Liver (tissue), 9 donors: ENCODE results near the gene FAM78A. TPM values are rescaled to one million over a fixed set of nuclear protein-coding genes. Genes with fewer than 3 reads are reported as not detected.

Experiments
- DNase-seq: peaks from one replicate; pipeline ENCODE4 v3.0.0-alpha.2; 2017; ENCODE audit warnings: low spot score
- H3K27ac ChIP-seq, 2 donors: one replicate each; pipeline ENCODE4 v1.7.0; 2013; ENCODE audit warnings: inconsistent platforms in 2 of 2, low read length in 2 of 2, control low read depth in 1 of 2, low read depth in 1 of 2, mild to moderate bottlenecking in 1 of 2
- H3K27me3 ChIP-seq, 4 donors: one replicate each; pipeline versions ENCODE4 v1.6.1 to v1.7.0; 2013; ENCODE audit warnings: low read length in 3 of 4, inconsistent platforms in 1 of 4, mild to moderate bottlenecking in 1 of 4, moderate library complexity in 1 of 4; ENCODE audit not compliant: control insufficient read depth in 4 of 4, insufficient read depth in 4 of 4
- H3K36me3 ChIP-seq, 4 donors: one replicate each; pipeline versions ENCODE4 v1.6.1 to v1.7.0; 2013; ENCODE audit warnings: low read length in 3 of 4, mild to moderate bottlenecking in 3 of 4, low read depth in 1 of 4, moderate library complexity in 1 of 4; ENCODE audit not compliant: control insufficient read depth in 4 of 4, insufficient read depth in 3 of 4
- H3K4me1 ChIP-seq, 4 donors: one replicate each; pipeline versions ENCODE4 v1.6.1 to v1.7.0; 2013; ENCODE audit warnings: low read length in 3 of 4, mild to moderate bottlenecking in 3 of 4, moderate library complexity in 1 of 4; ENCODE audit not compliant: control insufficient read depth in 4 of 4, insufficient read depth in 4 of 4
- H3K4me3 ChIP-seq, 3 donors: one replicate each; pipeline versions ENCODE4 v1.6.1 to v1.7.0; 2013; ENCODE audit warnings: low read length in 3 of 3, control low read depth in 1 of 3, low read depth in 1 of 3, mild to moderate bottlenecking in 1 of 3
- H3K9ac ChIP-seq, 2 donors: one replicate each; pipeline ENCODE4 v1.7.0; 2013; ENCODE audit warnings: low read length in 2 of 2, mild to moderate bottlenecking in 2 of 2, moderate library complexity in 2 of 2, control low read depth in 1 of 2, low read depth in 1 of 2
- H3K9me3 ChIP-seq, 4 donors: one replicate each; pipeline versions ENCODE4 v1.6.1 to v1.7.0; 2013; ENCODE audit warnings: low read length in 3 of 4; ENCODE audit not compliant: control insufficient read depth in 4 of 4
- CTCF ChIP-seq: fragments of 150-350 bp; IDR thresholded peaks from 2 replicates; pipeline ENCODE4 v1.5.1; 2017; ENCODE audit warnings: improper control_type of control experiment, low read depth, low read length; ENCODE audit not compliant: missing input control
- EGR1 ChIP-seq, 2 donors: IDR thresholded peaks; 2 replicates each; pipeline ENCODE4 v1.6.1; 2016 to 2018; ENCODE audit warnings: antibody characterized with exemption in 2 of 2, low read depth in 2 of 2
- FOXA1 ChIP-seq: IDR thresholded peaks from 2 replicates; pipeline ENCODE4 v1.6.1; 2016; ENCODE audit warnings: antibody characterized with exemption
- FOXA2 ChIP-seq: IDR thresholded peaks from 2 replicates; pipeline ENCODE4 v1.6.1; 2016; ENCODE audit warnings: antibody characterized with exemption
- GABPA ChIP-seq, 2 donors: IDR thresholded peaks in 1 of 2; conservative IDR thresholded peaks in 1 of 2; 2 replicates each; pipeline ENCODE4 v1.6.1; 2016; ENCODE audit warnings: antibody characterized with exemption in 2 of 2, mild to moderate bottlenecking in 1 of 2, moderate library complexity in 1 of 2
- HNF4A ChIP-seq, 2 donors: conservative IDR thresholded peaks; 2 replicates each; pipeline ENCODE4 v1.6.1; 2016; ENCODE audit warnings: antibody characterized with exemption in 2 of 2, mild to moderate bottlenecking in 2 of 2
- HNF4G ChIP-seq: IDR thresholded peaks from 2 replicates; pipeline ENCODE4 v1.6.1; 2016; ENCODE audit warnings: antibody characterized with exemption
- JUND ChIP-seq, 2 donors: IDR thresholded peaks; 2 replicates each; pipeline ENCODE4 v1.6.1; 2016; ENCODE audit warnings: antibody characterized with exemption in 2 of 2
- NR2F2 ChIP-seq: IDR thresholded peaks from 2 replicates; pipeline ENCODE4 v1.6.1; 2016; ENCODE audit warnings: antibody characterized with exemption
- RAD21 ChIP-seq, 2 donors: IDR thresholded peaks; 2 replicates each; pipeline ENCODE4 v1.6.1; 2016; ENCODE audit warnings: antibody characterized with exemption in 2 of 2, mild to moderate bottlenecking in 2 of 2
- RXRA ChIP-seq, 2 donors: IDR thresholded peaks; 2 replicates each; pipeline ENCODE4 v1.6.1; 2017 to 2018; ENCODE audit warnings: antibody characterized with exemption in 2 of 2, mild to moderate bottlenecking in 1 of 2
- SP1 ChIP-seq: IDR thresholded peaks from 2 replicates; pipeline ENCODE4 v1.6.1; 2018; ENCODE audit warnings: antibody characterized with exemption, mild to moderate bottlenecking
- TAF1 ChIP-seq: conservative IDR thresholded peaks from 2 replicates; pipeline ENCODE4 v1.6.1; 2016; ENCODE audit warnings: antibody characterized with exemption, mild to moderate bottlenecking
- YY1 ChIP-seq: IDR thresholded peaks from 2 replicates; pipeline ENCODE4 v1.6.1; 2016; ENCODE audit warnings: antibody characterized with exemption, mild to moderate bottlenecking
- ZBTB33 ChIP-seq: IDR thresholded peaks from 2 replicates; pipeline ENCODE4 v1.6.1; 2016; ENCODE audit warnings: antibody characterized with exemption
- WGBS: extraction: QIAGEN DNeasy Blood & Tissue Kit; methylation state at CpG from one replicate; pipeline ENCODE4 v1.1.7; 2013; 5-methylcytosine and 5-hydroxymethylcytosine counted together
- polyA plus RNA-seq, 2 donors: library from polyadenylated mRNA; stranded (reverse) in 1 of 2; unstranded in 1 of 2; fragments of 200-250 nt in 1 of 2; fragments of >200 nt in 1 of 2; fragmentation: Nextera tagmentation in 1 of 2; extraction: Ambion mirVana in 1 of 2; gene quantifications; one replicate each; pipeline versions ENCODE4 v1.2.1 to v1.2.3, GENCODE V29; 2013 to 2015
- total RNA-seq, 2 donors: library from RNA; depleted of rRNA; stranded (reverse); fragments of >200 nt; gene quantifications; one replicate each; pipeline ENCODE4 v1.2.3, GENCODE V29; 2014
- TF ChIP-seq, protein P1 (sequence below): IDR thresholded peaks from 2 replicates; pipeline ENCODE4 v1.6.1; 2016; ENCODE audit warnings: antibody characterized with exemption
- TF ChIP-seq, protein P2 (sequence below): IDR thresholded peaks from 2 replicates; pipeline ENCODE4 v1.6.1; 2016; ENCODE audit warnings: antibody characterized with exemption, mild to moderate bottlenecking
- TF ChIP-seq, protein P3 (sequence below): IDR thresholded peaks from 2 replicates; pipeline ENCODE4 v1.6.1; 2016; ENCODE audit warnings: antibody characterized with exemption
- donor health status: healthy.
- donor health status: healthy.
- donor health status: healthy.
- donor health status: healthy.
- donor health status: healthy.

FAM78A gene
- total and polyA plus RNA-seq, 4 donors = 0.25 to 6.6 (median 1.7) TPM

DNA sequence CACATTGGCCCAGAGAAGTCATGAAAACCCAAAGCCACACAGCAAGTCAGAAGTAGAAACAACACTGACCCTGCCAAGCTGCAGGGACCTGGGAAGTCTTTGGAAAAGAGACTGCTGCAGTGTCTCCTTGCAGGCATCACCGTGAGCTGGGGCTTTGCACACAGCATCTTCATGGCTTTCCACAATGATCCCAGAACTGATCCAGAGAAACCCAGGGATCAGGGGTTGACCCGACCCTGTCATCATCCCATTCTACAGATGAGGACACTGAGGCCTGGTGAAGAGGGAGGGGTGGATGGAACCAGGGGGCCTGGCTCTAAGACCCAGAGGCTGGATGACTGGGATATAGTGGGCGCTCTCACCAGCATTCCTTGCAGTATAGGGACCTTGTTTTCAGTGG is 4.3 kb upstream of the FAM78A start (continued):
- no peak for TF ChIP-seq ZBTB33

GRCh38 chr9:131279863-131280570 is 3.7 kb upstream of the FAM78A start:
- H3K27me3 ChIP-seq = peaks cover 0 to 6% (median 1%) of the 10 kb centered on the region in 4 donors
- DNase-seq = no peak
- H3K36me3 ChIP-seq = no peaks in the 10 kb centered on the region
- H3K9me3 ChIP-seq = no peaks in the 10 kb centered on the region
- H3K9ac ChIP-seq = no peak overlapping the region
- no peak overlapping the region for H3K4me3 ChIP-seq
- no peak overlapping the region for H3K27ac ChIP-seq
- peaks cover 2 to 9% (median 4%) of the 10 kb centered on the region in 4 donors for H3K4me1 ChIP-seq
- 68% methylated on average over 19 of the region's 19 CpGs for WGBS
- TF ChIP-seq JUND (IDR thresholded peaks at IDR 0.05) = no peak
- no peak for TF ChIP-seq EGR1 (IDR thresholded peaks at IDR 0.05; ENCODE audit: low read depth in 2 of 2)
- no peak for TF ChIP-seq FOXA2
- TF ChIP-seq NR2F2 = no peak
- no peak for TF ChIP-seq TAF1
- TF ChIP-seq YY1 = no peak
- TF ChIP-seq FOXA1 = no peak
- no peak for TF ChIP-seq HNF4G
- TF ChIP-seq, protein P1, sequence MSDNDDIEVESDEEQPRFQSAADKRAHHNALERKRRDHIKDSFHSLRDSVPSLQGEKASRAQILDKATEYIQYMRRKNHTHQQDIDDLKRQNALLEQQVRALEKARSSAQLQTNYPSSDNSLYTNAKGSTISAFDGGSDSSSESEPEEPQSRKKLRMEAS = no peak
- TF ChIP-seq, protein P2, sequence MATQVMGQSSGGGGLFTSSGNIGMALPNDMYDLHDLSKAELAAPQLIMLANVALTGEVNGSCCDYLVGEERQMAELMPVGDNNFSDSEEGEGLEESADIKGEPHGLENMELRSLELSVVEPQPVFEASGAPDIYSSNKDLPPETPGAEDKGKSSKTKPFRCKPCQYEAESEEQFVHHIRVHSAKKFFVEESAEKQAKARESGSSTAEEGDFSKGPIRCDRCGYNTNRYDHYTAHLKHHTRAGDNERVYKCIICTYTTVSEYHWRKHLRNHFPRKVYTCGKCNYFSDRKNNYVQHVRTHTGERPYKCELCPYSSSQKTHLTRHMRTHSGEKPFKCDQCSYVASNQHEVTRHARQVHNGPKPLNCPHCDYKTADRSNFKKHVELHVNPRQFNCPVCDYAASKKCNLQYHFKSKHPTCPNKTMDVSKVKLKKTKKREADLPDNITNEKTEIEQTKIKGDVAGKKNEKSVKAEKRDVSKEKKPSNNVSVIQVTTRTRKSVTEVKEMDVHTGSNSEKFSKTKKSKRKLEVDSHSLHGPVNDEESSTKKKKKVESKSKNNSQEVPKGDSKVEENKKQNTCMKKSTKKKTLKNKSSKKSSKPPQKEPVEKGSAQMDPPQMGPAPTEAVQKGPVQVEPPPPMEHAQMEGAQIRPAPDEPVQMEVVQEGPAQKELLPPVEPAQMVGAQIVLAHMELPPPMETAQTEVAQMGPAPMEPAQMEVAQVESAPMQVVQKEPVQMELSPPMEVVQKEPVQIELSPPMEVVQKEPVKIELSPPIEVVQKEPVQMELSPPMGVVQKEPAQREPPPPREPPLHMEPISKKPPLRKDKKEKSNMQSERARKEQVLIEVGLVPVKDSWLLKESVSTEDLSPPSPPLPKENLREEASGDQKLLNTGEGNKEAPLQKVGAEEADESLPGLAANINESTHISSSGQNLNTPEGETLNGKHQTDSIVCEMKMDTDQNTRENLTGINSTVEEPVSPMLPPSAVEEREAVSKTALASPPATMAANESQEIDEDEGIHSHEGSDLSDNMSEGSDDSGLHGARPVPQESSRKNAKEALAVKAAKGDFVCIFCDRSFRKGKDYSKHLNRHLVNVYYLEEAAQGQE = no peak
- no peak for TF ChIP-seq RXRA (IDR thresholded peaks at IDR 0.05)
- no peak for TF ChIP-seq SP1
- TF ChIP-seq HNF4A (conservative IDR thresholded peaks at IDR 0.05) = no peak
- TF ChIP-seq ZBTB33 = no peak
- TF ChIP-seq GABPA (IDR thresholded peaks at IDR 0.05 in 1 of 2, conservative IDR thresholded peaks at IDR 0.05 in 1 of 2) = no peak
- TF ChIP-seq RAD21 (IDR thresholded peaks at IDR 0.05) = no peak
- TF ChIP-seq, protein P3, sequence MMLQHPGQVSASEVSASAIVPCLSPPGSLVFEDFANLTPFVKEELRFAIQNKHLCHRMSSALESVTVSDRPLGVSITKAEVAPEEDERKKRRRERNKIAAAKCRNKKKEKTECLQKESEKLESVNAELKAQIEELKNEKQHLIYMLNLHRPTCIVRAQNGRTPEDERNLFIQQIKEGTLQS = no peak
- no peak for TF ChIP-seq CTCF
